ENCODE measurements around the gene KAT6B.
"Not testable (repeated sequence)": the region's sequence is repeated elsewhere in the genome, so short reads cannot be mapped to it uniquely, and the experiment has no call there.

The KAT6B gene

DNA sequence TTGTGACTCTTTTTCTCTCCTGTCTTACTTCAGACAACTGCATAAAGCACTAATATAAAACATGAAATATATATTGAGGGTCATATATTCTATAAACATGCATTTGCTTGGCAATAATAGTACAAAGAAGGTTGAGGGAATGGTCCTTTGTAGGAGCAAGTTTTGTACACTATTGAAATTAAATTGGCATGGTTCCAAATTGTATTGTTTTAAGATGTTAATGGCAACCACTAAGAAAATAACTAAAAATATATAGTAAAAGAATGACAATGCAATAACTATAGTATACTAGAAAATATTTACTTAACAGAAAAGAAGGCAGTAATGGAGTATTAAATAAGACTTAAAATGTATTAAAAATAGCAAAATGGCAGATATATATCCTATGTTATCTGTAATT is 33.7 kb upstream of the KAT6B start:
- TF ChIP-seq, protein P1, sequence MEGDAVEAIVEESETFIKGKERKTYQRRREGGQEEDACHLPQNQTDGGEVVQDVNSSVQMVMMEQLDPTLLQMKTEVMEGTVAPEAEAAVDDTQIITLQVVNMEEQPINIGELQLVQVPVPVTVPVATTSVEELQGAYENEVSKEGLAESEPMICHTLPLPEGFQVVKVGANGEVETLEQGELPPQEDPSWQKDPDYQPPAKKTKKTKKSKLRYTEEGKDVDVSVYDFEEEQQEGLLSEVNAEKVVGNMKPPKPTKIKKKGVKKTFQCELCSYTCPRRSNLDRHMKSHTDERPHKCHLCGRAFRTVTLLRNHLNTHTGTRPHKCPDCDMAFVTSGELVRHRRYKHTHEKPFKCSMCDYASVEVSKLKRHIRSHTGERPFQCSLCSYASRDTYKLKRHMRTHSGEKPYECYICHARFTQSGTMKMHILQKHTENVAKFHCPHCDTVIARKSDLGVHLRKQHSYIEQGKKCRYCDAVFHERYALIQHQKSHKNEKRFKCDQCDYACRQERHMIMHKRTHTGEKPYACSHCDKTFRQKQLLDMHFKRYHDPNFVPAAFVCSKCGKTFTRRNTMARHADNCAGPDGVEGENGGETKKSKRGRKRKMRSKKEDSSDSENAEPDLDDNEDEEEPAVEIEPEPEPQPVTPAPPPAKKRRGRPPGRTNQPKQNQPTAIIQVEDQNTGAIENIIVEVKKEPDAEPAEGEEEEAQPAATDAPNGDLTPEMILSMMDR (IDR thresholded peaks at IDR 0.05; ENCODE audit: extremely low read depth, insufficient read depth, missing control alignments): no peak
- no peak for DNase-seq (ENCODE audit: low spot score)
- in situ Hi-C loops (cut with MboI; ENCODE audit: low pct_unique_long_range_greater_than_20kb, low sequenced_read_pairs, unreplicated experiment): no loop called here

DNA sequence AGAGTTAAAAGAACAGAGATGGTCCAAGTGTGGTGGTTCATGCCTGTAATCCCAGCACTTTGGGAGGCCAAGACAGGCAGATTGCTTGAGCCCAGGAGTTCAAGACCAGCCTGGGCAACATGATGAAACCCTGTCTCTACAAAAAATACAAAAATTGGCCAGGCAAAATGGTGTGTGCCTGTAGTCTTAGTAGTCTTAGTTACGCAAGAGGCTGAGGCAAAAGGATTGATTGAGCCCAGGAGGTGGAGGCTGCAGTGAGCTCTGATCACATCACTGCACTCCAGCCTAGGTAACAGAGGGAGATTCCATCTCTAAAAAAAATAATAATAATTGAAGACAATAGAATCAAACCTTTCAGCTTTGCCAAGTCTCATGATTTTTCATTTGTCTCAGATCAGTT is 33.2 kb upstream of the KAT6B start:
- DNase-seq (ENCODE audit: low spot score); in situ Hi-C loops (cut with MboI; ENCODE audit: low pct_unique_long_range_greater_than_20kb, low sequenced_read_pairs, unreplicated experiment): not testable (repeated sequence)

DNA sequence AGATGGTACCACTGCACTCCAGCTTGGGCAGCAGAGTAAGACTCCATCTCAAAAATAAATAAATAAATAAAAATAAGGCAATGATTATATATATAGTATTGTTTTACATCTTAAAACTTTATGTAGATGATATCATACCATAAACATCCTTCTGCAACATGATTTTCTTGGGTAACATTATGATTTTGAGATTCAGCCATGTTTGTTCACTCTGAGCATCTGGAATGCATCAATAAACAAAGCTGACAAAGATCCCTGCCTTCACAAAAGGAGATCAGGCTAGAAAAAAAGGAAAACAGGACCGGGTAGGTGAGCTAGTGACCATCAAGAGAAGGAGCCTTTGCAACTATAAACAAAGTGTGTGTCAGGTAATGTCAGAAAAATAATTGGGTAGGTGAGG is 31.9 kb upstream of the KAT6B start:
- DNase-seq (ENCODE audit: low spot score): no peak
- TF ChIP-seq, protein P1 (IDR thresholded peaks at IDR 0.05; ENCODE audit: extremely low read depth, insufficient read depth, missing control alignments): no peak
- in situ Hi-C loops (cut with MboI; ENCODE audit: low pct_unique_long_range_greater_than_20kb, low sequenced_read_pairs, unreplicated experiment): no loop called here

DNA sequence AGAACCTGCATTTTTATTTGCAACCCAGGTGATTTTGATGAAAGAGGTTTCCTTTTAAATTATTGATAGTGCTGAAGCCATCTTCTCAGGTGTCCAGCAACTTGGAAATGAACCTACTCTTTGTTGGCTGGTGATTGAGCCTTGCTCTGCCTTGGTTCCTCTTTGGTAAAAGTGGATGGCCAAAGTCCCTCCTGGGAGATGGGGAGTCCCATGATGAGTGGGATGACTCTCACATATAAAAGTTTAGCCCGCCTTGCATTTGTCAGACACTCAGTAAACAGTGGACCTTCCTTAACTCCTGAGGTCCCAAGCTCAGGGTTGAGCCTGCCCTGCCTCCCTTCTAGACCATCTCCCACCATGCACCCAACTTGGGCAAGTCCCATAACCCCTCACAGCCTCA is 28.9 kb upstream of the KAT6B start:
- in situ Hi-C loops (cut with MboI; ENCODE audit: low pct_unique_long_range_greater_than_20kb, low sequenced_read_pairs, unreplicated experiment): no loop called here
- no peak for DNase-seq (ENCODE audit: low spot score)
- TF ChIP-seq, protein P1 (IDR thresholded peaks at IDR 0.05; ENCODE audit: extremely low read depth, insufficient read depth, missing control alignments): no peak

DNA sequence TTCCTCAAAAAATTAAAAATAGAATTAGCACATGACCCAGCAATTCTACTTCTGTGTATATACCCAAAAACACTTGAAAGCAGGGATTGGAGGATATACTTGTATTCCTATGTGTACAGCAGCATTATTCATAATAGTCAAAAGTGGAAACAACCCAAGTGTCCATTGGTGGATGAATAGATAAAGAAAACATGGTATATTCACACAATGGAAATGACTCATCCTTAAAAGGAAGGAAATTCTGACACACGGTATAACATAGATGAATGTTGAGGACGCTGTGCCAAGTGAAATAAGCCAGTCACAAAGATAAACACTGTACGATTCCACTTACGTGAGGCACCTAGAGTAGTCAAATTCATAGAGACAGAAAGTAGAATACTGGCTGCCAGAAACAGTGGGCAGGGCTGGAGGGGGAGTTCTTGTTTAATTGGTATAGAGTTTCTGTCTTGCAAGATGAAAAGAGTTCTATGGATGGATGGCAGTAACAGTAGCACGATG is 26.6 kb upstream of the KAT6B start:
- TF ChIP-seq, protein P1 (IDR thresholded peaks at IDR 0.05; ENCODE audit: extremely low read depth, insufficient read depth, missing control alignments): no peak
- in situ Hi-C loops (cut with MboI; ENCODE audit: low pct_unique_long_range_greater_than_20kb, low sequenced_read_pairs, unreplicated experiment): no loop called here
- no peak for DNase-seq (ENCODE audit: low spot score)

DNA sequence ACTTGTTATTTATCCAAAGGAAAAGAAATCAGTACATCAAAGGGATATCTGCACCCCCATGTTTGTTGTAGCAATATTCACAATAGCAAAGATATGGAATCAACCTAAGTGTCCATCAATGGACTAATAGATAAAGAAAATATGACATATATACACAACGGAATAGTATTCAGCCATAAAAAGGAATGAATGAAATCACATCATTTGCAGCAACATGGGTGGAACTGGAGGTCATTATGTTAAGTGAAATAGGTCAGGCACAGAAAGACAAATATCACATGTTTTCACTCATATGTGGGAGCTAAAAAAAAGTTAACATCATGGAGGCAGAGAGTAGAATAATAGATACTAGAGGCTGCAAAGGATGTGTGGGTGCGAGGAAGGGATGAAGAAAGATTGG is 25.0 kb upstream of the KAT6B start:
- TF ChIP-seq, protein P1 (IDR thresholded peaks at IDR 0.05; ENCODE audit: extremely low read depth, insufficient read depth, missing control alignments): no peak
- in situ Hi-C loops (cut with MboI; ENCODE audit: low pct_unique_long_range_greater_than_20kb, low sequenced_read_pairs, unreplicated experiment): no loop called here
- no peak for DNase-seq (ENCODE audit: low spot score)

DNA sequence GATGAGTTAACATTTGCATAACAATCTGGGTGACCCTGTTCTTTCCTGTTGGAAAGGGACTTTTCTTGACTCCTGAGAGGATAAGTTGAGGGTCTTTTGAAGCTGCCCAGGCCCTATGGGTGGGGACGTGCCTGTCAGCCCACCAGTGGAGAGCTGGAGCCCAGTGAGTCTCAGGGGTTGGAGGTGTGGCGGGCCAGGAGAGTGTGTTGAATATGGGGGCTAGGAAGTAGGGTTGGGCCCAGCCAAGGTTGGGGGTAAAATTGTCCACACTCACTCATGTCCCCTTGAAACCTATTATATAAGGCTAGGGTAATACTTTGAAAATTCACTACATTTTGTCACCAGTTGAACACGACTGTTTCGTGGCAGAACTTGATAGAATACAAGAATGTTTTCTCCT is 17.9 kb upstream of the KAT6B start:
- in situ Hi-C loops (cut with MboI; ENCODE audit: low pct_unique_long_range_greater_than_20kb, low sequenced_read_pairs, unreplicated experiment): no loop called here
- TF ChIP-seq, protein P1 (IDR thresholded peaks at IDR 0.05; ENCODE audit: extremely low read depth, insufficient read depth, missing control alignments): no peak
- no peak for DNase-seq (ENCODE audit: low spot score)
